Left cardiac atrium (tissue), 4 donors: ENCODE measurements around the gene MAP2K6. TPM values are rescaled to one million over a fixed set of nuclear protein-coding genes. Genes with fewer than 3 reads are reported as not detected.

Experiments used
- ATAC-seq, 2 donors: fragments of 200-7000 bp; cut with Tn5 transposase; one replicate each; pipeline ENCODE4 v1.9.1; 2020; ENCODE audit warnings: mild to moderate bottlenecking in 2 of 2, moderate library complexity in 2 of 2
- DNase-seq: peaks from one replicate; pipeline ENCODE4 v3.0.0-alpha.2; 2020
- intact Hi-C, 2 donors: fragments of 100-400 bp; cut with DNase I; formaldehyde crosslinking; loops; one replicate each; pipeline versions ENCODE4 v1.14.1 to v1.15.1; 2022 to 2023
- total RNA-seq, 2 donors: library from RNA; stranded (reverse); fragmentation: NEBNext Ultra II Directional; extraction: Animal tissue kit (Norgen Biotek cat#: 25700); gene quantifications; one replicate each; pipeline ENCODE4 v1.2.1, GENCODE V29; 2021
- donor health status: DM: no; HTN: yes; CAD: no.
- donor health status: DM: no; HTN: yes; CAD: no; lungs with severe emphysema.
- donor health status: DM: yes; HTN: yes; CAD: no.
- donor health status: Dilated cardiomyopathy.

MAP2K6 gene
- total RNA-seq, 2 donors from 2014 or later, result 3.2 to 7.4 TPM

DNA sequence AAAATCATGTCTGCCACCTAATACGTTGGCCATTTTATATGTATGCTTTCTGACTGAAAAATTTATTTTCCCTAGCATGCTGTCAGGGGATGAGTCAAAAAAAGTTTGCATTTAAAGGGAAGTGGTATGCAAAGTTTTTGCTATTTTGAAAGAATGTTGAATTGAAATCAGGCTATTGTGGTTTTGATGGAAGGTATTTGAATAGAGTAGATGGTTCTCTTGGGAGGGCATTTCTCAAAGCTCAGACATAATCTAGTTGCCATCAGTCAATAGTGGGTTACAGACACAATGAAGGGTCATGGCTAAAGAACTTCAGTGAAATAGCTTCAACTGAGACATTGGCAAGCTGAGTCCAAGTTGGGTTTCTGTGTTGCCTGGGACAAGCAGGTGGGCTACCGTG is 102.4 kb downstream of the MAP2K6 start:
- no peak for DNase-seq
- no peak for ATAC-seq
- intact Hi-C loops, result no loop called here

- DNase-seq (no peak), ATAC-seq (no peak)
- intact Hi-C loops, result no loop called here
Measured at GRCh38 chr17:69518951-69519350, 104.5 kb downstream of the MAP2K6 start.

DNA sequence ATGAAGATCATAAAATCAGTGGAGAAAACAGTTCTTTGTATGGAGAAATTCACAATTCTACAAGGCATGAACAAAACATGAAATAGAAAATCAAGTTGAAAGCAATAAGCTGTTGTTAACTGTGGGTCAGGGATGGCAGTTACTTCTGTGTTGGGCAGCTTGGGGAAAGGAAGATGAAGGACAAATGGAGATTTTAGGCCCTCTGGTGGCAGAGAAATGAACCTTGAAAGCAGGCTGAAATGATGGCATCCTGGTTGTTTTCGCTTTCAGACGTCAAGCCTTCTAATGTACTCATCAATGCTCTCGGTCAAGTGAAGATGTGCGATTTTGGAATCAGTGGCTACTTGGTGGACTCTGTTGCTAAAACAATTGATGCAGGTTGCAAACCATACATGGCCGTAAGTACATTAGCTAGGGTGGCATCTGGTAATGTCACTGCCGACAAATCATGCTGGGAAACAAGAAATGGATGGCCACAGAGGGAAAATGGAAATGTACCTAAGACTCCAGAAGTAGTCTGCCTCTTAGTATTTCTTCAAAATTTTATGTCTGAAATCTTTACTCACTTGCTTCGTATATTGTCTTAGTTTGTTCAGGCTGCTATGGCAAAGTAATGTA is 108.9 kb downstream of the MAP2K6 start:
- intact Hi-C loops, result loop anchor here in 1 of 2 donors (5.0 kb wide), 1 partner anchor 196 kb away; the partner anchor contains the start of gene ABCA5
- ATAC-seq (peak; percentile 65 to 67), DNase-seq (no peak)

DNA sequence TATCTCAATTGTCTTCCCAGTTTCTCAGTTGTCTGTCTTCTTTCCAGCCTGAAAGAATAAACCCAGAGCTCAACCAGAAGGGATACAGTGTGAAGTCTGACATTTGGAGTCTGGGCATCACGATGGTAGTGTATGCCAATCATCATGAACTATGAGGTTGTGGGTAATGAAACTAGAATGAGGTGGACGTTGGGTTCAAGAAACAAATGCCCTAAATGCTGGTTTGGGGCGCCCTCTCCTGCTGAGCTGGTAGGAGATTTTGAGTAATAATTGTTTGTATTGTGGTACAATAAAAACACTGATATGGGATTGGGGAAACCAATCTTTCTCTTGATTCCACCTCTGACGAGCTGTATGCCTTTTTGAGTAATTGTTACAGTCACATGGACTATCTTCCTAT is 110.4 kb downstream of the MAP2K6 start:
- ATAC-seq (no peak), DNase-seq (no peak)
- intact Hi-C loops, result loop anchor here in 1 of 2 donors (5.0 kb wide), 2 partner anchors 198 to 1027 kb away; partner anchors contain the start of gene ABCA5

DNA sequence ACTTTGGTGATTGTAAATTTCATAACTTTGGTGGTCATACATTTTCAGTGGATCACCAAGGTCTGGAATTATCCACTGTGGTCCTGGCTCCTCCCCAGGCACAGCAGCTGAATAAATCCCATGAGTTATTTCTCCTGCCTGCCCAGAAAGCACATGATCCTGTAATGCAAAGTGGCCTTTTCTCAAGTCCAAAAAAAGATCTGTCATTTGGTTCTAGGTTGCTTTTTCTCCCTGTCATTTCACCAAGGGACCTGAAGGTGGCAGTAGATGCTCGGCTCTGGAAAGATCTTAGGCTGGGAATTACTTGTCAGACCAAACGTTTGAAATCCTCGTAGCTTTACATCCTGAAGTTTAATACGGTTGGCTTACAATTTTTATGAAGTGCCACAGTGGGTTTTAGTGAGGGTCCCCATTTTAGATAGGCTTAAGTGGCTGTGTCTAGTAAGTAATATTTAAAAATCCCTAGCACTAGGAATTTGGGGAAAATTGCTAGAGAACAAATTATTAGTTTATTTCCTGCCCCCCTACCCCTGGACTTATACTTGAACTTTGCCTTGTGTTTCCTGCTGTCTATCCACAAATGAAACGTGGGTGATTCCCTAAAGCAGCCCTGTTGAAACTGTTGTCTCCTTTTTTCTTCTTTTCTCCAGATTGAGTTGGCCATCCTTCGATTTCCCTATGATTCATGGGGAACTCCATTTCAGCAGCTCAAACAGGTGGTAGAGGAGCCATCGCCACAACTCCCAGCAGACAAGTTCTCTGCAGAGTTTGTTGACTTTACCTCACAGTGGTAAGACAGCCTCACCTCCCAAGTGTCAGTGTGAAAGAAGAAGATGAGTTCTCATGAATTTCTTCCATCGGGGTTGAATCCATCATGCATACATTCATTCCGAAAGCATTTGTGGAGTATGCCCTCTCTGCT is 111.7 kb downstream of the MAP2K6 start:
- ATAC-seq, result peak; percentile 62 to 79
- peak; percentile 20 for DNase-seq
- intact Hi-C loops, result loop anchor here in 1 of 2 donors (5.0 kb wide), 1 partner anchor 1026 kb away; no protein-coding TSS in a partner anchor

DNA sequence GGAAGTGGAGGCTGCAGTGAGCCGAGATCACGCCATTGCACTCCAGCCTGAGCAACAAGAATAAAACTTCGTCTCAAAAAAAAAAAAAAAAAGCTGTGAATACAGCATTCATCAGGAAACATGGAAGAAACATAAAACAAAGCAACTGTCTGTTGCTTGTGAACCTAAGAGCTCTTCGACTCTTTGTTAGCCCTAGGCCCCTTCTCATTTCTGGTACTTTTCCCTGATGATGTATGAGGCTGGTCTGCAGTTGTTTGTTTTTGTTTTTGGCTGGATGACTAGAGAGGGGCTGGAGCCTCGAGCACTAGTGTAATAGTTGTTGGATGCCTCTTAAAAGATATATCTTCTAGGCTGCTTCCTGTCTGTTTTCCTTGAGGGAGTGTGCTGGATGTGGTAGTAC is 113.5 kb downstream of the MAP2K6 start:
- no peak for ATAC-seq
- DNase-seq, result no peak
- intact Hi-C loops, result loop anchor here in 1 of 2 donors (5.0 kb wide), 1 partner anchor 1024 kb away; no protein-coding TSS in a partner anchor

GRCh38 chr17:69533481-69534234 is 119.2 kb downstream of the MAP2K6 start:
- DNase-seq (no peak), ATAC-seq (no peak)
- intact Hi-C loops, result no loop called here

- DNase-seq (no peak), ATAC-seq (no peak)
- intact Hi-C loops, result no loop called here
Measured at GRCh38 chr17:69534235-69534621, 119.7 kb downstream of the MAP2K6 start.

DNA sequence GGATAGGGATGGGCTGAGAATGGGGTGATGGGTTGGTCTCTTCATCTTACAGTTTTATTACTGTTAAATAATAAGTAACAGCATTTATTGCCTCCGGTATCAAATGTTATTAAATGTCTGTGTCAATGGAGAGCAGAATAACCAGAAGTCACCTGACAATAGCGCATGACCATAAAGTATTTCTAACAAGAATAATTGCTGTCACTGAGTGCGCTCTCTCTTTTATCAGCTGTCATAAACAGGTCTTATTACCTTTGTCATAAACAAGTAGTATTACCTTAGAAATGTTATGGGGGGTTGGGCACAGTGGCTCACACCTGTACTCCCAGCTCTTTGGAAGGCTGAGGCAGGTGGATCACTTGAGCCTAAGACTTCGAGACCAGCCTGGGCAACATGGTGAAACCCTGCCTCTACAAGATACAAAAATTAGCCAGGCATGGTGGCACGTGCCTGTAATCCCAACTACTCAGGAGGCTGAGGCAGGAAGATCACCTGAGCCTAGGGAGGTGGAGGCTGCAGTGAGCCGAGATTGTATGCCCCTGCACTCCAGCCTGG is 120.6 kb downstream of the MAP2K6 start:
- intact Hi-C loops, result no loop called here
- ATAC-seq (no peak), DNase-seq (no peak)

- no peak for DNase-seq
- intact Hi-C loops, result no loop called here
- no peak for ATAC-seq
Measured at GRCh38 chr17:69538795-69539194, 124.3 kb downstream of the MAP2K6 start.

DNA sequence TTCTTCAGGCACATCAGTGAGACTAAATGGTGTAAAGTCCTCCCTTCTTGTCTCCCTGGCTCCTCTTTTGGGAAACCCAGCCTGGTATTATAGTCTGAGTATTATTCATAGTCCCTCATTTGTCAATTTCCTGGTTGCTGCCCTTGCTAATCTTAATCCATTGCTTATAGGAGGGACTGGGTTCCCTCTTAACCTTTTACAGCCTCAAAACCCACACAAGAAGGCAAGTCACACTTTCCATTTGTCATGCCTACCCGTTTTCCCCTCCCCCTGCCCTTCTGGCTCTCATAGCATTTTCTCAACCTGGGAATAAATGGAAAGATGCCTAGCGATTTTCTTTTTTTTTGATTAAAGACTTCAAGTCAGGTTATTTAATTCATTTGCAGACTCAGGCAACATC is 124.8 kb downstream of the MAP2K6 start:
- ATAC-seq (no peak), DNase-seq (no peak)
- intact Hi-C loops, result no loop called here

DNA sequence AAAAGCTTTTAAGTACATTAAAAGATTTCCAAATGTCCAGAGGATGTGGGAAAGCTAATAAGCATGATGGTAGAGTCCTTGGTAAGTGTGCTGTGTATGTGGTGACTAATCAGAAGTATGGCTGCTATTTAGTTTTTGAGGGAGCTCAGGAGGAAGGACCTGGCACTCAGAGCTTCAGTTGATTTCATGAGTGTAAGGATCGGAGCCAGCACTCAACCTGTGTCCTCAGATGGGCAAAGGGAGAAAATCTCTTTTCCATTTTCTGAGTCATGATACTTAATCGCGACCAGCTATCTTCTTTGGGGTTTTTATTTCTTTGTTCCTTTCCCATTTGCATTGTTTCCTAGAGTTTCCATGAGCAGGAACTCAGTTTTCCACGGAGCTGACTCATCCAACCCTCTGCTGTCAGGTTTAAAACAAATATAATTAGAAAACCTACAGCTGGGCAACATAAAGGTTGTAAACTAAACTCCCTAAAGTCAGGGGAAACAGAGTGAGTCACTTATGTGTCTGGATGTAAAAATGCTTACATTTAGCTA is 125.4 kb downstream of the MAP2K6 start:
- intact Hi-C loops, result no loop called here
- no peak for DNase-seq
- ATAC-seq, result no peak

DNA sequence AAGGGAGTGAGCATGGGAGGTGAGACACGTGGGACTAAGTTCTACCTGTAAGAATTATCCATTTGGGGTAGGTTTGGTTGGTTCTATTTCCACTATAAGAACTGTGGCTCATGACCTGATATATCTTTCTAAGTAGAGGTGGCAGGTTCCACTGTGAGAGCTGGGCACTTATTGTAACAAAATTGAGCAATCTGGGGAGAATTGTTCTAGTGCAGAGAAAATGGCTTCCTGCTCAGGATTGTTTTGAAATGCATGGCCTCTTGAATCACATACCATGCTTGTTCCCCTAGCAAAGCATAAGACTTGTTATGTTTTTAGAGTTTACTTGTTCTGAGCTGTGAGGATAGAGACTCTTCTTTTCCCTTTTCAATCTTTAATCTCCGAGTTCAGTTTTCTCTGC is 125.9 kb downstream of the MAP2K6 start:
- DNase-seq, result no peak
- ATAC-seq, result no peak
- intact Hi-C loops, result no loop called here

- no peak for ATAC-seq
Measured at GRCh38 chr17:69547230-69547629, 132.7 kb downstream of the MAP2K6 start.

GRCh38 chr17:69547947-69548346 is 133.4 kb downstream of the MAP2K6 start:
- ATAC-seq (no peak), DNase-seq (no peak)
- intact Hi-C loops, result no loop called here

More at GRCh38 chr17:69547230-69547629, 132.7 kb downstream of the MAP2K6 start:
- intact Hi-C loops, result no loop called here
- no peak for DNase-seq

GRCh38 chr17:69551212-69552010 is 136.9 kb downstream of the MAP2K6 start:
- intact Hi-C loops, result no loop called here
- ATAC-seq (no peak), DNase-seq (no peak)

DNA sequence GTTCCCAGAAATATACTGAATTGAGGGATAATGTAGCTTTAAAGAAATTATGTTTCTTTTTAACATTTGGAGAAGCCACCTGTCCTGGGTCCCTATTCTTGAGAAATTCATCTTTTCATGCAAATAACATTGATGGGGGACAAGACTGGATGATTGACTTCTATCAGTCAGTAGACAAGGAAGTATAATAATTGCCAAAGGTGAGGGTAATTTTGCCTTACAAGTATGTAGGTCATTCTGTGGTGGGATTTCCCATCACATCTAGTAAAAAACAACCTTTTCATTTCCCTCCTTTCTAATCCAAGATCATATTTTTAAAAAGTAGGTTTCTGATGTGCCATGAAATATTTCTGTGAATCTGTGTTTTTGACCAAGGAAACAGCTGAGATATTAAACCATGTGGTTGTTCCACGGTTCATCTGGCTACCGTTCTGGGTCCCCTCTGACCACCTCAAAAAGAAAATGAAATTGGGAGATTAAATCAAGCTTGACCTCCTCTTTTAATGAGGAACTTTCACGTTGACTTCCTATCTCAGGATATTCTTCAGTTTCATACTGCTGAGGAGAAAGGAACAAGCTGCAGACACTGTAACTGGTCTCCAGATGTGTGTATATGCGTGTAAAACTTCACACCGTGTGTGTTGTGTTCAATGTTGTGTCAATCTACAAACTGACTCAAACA is 138.6 kb downstream of the MAP2K6 start:
- ATAC-seq (no peak), DNase-seq (no peak)
- intact Hi-C loops, result no loop called here

DNA sequence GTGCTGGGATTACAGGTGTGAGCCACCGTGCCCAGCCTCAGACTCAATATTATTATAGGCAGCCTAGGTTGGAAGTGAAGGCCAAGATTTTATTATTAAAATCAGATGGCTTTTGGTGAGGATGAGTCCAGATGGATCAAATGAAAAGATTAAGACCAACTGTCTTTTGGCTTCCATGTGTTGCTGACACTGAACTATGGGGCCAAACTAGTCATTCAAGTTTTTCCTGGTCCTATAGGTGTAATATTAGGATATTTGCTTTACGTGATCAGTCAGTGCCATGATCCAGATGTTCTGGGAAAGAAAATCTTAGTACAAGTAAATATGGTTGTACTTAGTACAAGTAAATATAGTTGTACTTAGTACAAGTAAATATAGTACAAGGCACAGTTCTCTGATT is 140.6 kb downstream of the MAP2K6 start:
- ATAC-seq (no peak), DNase-seq (no peak)
- intact Hi-C loops, result no loop called here
